Measurements from ENCODE around the gene GRK5. TPM values are rescaled to one million over a fixed set of nuclear protein-coding genes. Genes with fewer than 3 reads are reported as not detected.

Gene GRK5
- total and polyA plus RNA-seq, 4 donors, result 18.5 to 43.1 (median 40.3) TPM

DNA sequence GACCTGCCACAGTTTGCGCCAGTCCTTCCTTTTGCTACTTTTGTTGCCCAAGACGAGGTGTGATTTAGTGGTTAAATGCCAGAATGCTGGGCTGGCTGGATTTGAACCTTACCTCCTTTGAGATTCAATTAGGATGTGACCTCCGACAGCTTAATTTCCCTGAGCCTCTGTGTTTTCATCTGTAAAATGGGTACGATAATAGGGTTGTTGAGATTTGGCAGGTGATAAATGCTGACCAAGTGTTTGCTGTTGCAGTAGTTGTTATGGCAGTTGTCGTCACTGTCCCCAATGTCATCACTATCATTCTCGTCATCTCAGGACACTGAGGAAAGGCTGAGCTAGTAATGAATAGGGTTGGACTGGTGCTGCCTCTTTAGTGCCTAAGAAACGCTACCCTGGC, 61.1 kb downstream of the GRK5 start:
- H3K27ac ChIP-seq (ENCODE audit: low read depth in 1 of 2, low read length in 1 of 2), result peak overlapping the region in 1 of 2 donors; percentile 89

DNA sequence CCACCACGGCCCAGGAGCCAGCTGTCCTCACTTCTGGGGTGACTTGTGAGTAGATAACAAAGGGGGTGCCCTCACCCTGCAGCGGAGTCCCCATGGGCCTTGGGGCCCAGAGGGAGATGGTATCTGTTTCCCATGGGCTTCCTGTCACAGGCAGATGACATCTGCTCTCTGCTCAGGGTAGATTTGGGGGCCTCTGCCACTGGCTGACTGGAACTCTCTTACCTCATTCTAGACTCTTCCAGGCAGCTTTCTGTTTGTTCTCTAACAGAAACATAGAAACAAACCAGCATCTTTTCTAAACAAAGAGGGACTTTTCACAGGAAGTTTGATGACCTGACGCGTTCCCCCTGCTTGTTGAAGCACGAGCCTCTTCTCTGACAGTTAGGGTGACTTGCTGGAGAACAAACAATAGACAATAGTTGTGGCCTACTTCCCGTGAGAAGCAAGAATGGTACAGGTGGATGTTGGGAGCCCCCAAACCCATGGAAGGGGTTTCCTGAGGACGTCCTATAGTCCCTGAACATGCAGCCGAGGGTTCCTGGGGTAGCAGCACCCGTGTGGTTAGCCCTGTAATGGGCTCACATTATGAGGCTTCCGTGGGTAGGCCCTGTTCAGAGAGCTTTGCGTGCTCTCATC, 61.6 kb downstream of the GRK5 start:
- Histone ChIP-seq H3K9ac (ENCODE audit: insufficient read depth in 1 of 2, low read length in 2 of 2) (no peak overlapping the region), H3K27me3 (ENCODE audit: control insufficient read depth in 3 of 3, insufficient read depth in 3 of 3, low read length in 2 of 3) (no peaks in the 10 kb centered on the region), H3K4me1 (ENCODE audit: control insufficient read depth in 5 of 5, insufficient read depth in 5 of 5, low read length in 5 of 5) (peaks cover 16 to 55% (median 29%) of the 10 kb centered on the region in 5 donors), H3K9me3 (ENCODE audit: control insufficient read depth in 4 of 4, insufficient read depth in 3 of 4, low read length in 3 of 4) (no peaks in the 10 kb centered on the region), H3K27ac (ENCODE audit: low read depth in 1 of 2, low read length in 1 of 2) (peak overlapping the region in 1 of 2 donors; percentile 89), H3K4me3 (no peak overlapping the region), H3K36me3 (ENCODE audit: control insufficient read depth in 4 of 4, insufficient read depth in 4 of 4, low read length in 4 of 4) (peaks cover 0 to 9% (median 2%) of the 10 kb centered on the region in 4 donors)
- no peak for ATAC-seq (ENCODE audit: insufficient read depth, low FRiP score)
- peak in 2 of 3 donors; percentile 56 to 59 for DNase-seq
- WGBS, 2 donors, result 51 to 54% methylated on average over 11 of the region's 11 CpGs
- TF ChIP-seq, protein P1, sequence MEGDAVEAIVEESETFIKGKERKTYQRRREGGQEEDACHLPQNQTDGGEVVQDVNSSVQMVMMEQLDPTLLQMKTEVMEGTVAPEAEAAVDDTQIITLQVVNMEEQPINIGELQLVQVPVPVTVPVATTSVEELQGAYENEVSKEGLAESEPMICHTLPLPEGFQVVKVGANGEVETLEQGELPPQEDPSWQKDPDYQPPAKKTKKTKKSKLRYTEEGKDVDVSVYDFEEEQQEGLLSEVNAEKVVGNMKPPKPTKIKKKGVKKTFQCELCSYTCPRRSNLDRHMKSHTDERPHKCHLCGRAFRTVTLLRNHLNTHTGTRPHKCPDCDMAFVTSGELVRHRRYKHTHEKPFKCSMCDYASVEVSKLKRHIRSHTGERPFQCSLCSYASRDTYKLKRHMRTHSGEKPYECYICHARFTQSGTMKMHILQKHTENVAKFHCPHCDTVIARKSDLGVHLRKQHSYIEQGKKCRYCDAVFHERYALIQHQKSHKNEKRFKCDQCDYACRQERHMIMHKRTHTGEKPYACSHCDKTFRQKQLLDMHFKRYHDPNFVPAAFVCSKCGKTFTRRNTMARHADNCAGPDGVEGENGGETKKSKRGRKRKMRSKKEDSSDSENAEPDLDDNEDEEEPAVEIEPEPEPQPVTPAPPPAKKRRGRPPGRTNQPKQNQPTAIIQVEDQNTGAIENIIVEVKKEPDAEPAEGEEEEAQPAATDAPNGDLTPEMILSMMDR (IDR thresholded peaks at IDR 0.05; ENCODE audit: control extremely low read depth, extremely low read depth), result no peak

More for the DNA sequence above, 61.1 kb downstream of the GRK5 start:
- no peak for ATAC-seq (ENCODE audit: insufficient read depth, low FRiP score)
- TF ChIP-seq, protein P1 (IDR thresholded peaks at IDR 0.05; ENCODE audit: control extremely low read depth, extremely low read depth), result no peak
- no peak overlapping the region for H3K9ac ChIP-seq (ENCODE audit: insufficient read depth in 1 of 2, low read length in 2 of 2)
- peaks cover 0 to 9% (median 2%) of the 10 kb centered on the region in 4 donors for H3K36me3 ChIP-seq (ENCODE audit: control insufficient read depth in 4 of 4, insufficient read depth in 4 of 4, low read length in 4 of 4)
- peaks cover 16 to 52% (median 29%) of the 10 kb centered on the region in 5 donors for H3K4me1 ChIP-seq (ENCODE audit: control insufficient read depth in 5 of 5, insufficient read depth in 5 of 5, low read length in 5 of 5)
- DNase-seq, result no peak
- 82 to 86% methylated on average over 7 of the region's 7 CpGs for WGBS, 2 donors
- H3K27me3 ChIP-seq (ENCODE audit: control insufficient read depth in 3 of 3, insufficient read depth in 3 of 3, low read length in 2 of 3), result no peaks in the 10 kb centered on the region
- no peaks in the 10 kb centered on the region for H3K9me3 ChIP-seq (ENCODE audit: control insufficient read depth in 4 of 4, insufficient read depth in 3 of 4, low read length in 3 of 4)
- H3K4me3 ChIP-seq, result no peak overlapping the region

DNA sequence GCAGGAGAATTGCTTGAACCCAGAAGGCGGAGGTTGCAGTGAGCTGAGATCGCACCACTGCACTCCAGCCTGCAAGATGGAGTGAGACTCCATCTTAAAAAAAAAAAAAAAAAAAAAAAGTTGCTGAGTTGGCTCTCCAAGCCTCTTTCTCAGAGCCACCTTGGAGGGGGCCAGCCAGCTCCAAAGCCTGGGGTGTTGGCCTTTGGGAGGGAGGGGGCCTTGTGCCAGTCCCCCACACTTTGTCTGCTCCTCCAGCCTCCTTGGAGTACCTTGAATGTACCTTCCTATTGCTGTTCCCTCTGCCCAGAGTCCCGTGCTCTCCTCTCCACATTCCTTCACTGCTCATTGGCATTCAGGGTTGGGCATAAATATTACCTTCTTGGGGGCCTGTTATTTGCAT, 62.4 kb downstream of the GRK5 start:
- ATAC-seq (ENCODE audit: insufficient read depth, low FRiP score) (no peak), DNase-seq (no peak)
- Histone ChIP-seq H3K9ac (ENCODE audit: insufficient read depth in 1 of 2, low read length in 2 of 2) (no peak overlapping the region), H3K4me1 (ENCODE audit: control insufficient read depth in 5 of 5, insufficient read depth in 5 of 5, low read length in 5 of 5) (peaks cover 14 to 56% (median 29%) of the 10 kb centered on the region in 5 donors), H3K27ac (ENCODE audit: low read depth in 1 of 2, low read length in 1 of 2) (peak overlapping the region; percentile 36 to 89), H3K36me3 (ENCODE audit: control insufficient read depth in 4 of 4, insufficient read depth in 4 of 4, low read length in 4 of 4) (peaks cover 0 to 9% (median 2%) of the 10 kb centered on the region in 4 donors), H3K9me3 (ENCODE audit: control insufficient read depth in 4 of 4, insufficient read depth in 3 of 4, low read length in 3 of 4) (no peaks in the 10 kb centered on the region), H3K27me3 (ENCODE audit: control insufficient read depth in 3 of 3, insufficient read depth in 3 of 3, low read length in 2 of 3) (no peaks in the 10 kb centered on the region), H3K4me3 (no peak overlapping the region)
- TF ChIP-seq, protein P1 (IDR thresholded peaks at IDR 0.05; ENCODE audit: control extremely low read depth, extremely low read depth), result no peak
- WGBS, 2 donors, result 87 to 91% methylated on average over 3 of the region's 3 CpGs

All from lung (tissue), 12 donors.